22Rv1 (cell line): ENCODE data around the gene DUSP15.
A peak's percentile ranks its signal among the peaks of the same experiment; 100 is the strongest.

Source experiments
- H3K27ac ChIP-seq: fragments of 450-650 bp; 2 replicates; pipeline ENCODE4 v1.5.1; 2017
- CTCF ChIP-seq: fragments of 450-650 bp; IDR thresholded peaks from 2 replicates; pipeline ENCODE4 v1.5.1; 2017; ENCODE audit warnings: mild to moderate bottlenecking
- ZFX ChIP-seq: fragments of 450-650 bp; IDR thresholded peaks from 2 replicates; pipeline ENCODE4 v1.6.1; 2017; ENCODE audit warnings: antibody characterized with exemption, borderline replicate concordance

Gene DUSP15

GRCh38 chr20:31862506-31862905 lies 7.8 kb downstream of the DUSP15 start:
- no peak overlapping the region for H3K27ac ChIP-seq
- TF ChIP-seq ZFX (no peak), CTCF (no peak)

- TF ChIP-seq CTCF (no peak), ZFX (no peak)
- peak overlapping the region; percentile 50; the same call in 1 of the 2 replicates for H3K27ac ChIP-seq
Observed at GRCh38 chr20:31862157-31862470, 8.2 kb downstream of the DUSP15 start.

- H3K27ac ChIP-seq = peak overlapping the region; percentile 50; the same call in 1 of the 2 replicates
- no peak for TF ChIP-seq ZFX
- TF ChIP-seq CTCF = no peak
Observed at GRCh38 chr20:31861385-31862156, 8.8 kb downstream of the DUSP15 start.

- H3K27ac ChIP-seq = peak overlapping the region; percentile 50; the same call in 1 of the 2 replicates
- TF ChIP-seq CTCF = no peak
- no peak for TF ChIP-seq ZFX
Observed at GRCh38 chr20:31861135-31861384, 9.3 kb downstream of the DUSP15 start.

- no peak overlapping the region; the same call in 1 of the 2 replicates for H3K27ac ChIP-seq
Observed at GRCh38 chr20:31860390-31861134, 9.8 kb downstream of the DUSP15 start.

GRCh38 chr20:31859998-31860380 lies 10.3 kb downstream of the DUSP15 start:
- no peak for TF ChIP-seq CTCF
- no peak for TF ChIP-seq ZFX
- H3K27ac ChIP-seq = no peak overlapping the region

More at GRCh38 chr20:31860390-31861134, 9.8 kb downstream of the DUSP15 start:
- TF ChIP-seq ZFX (no peak), CTCF (no peak)

GRCh38 chr20:31859266-31859997 lies 10.9 kb downstream of the DUSP15 start:
- H3K27ac ChIP-seq = no peak overlapping the region
- TF ChIP-seq CTCF (no peak), ZFX (no peak)
